GM21447 (cell line): ENCODE data around the gene GRB2.
A peak's percentile ranks its signal among the peaks of the same experiment; 100 is the strongest.
"Not testable (repeated sequence)": the region's sequence is repeated elsewhere in the genome, so short reads cannot be mapped to it uniquely, and the experiment has no call there.

Source experiments
- ATAC-seq: cut with Tn5 transposase; IDR thresholded peaks from one replicate; pipeline ENCODE4 v1.9.1; 2021; ENCODE audit not compliant: unreplicated experiment

GRB2 gene

GRCh38 chr17:75288770-75289114 is 116.7 kb downstream of the GRB2 start:
- peak; percentile 8 for ATAC-seq

DNA sequence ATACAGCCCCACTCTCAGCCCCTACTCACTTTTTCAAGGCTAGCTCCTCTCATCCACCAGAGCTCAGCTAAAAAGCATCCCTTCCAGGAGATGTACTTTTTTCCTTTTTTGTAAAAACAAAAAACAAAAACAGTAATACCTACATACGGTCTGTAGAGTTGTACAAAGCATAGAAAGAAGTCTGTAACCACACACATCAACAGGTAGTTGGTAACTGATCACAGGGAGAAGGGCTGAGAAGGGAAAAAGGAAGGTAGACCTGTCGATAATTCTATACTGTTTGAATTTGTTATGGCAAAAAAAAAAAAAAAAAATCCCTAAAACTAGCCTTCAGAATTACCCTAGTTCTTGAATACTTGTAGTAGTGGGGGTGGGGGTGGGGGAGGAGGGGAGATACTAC is 117.1 kb downstream of the GRB2 start:
- ATAC-seq: no peak

- no peak for ATAC-seq
Observed at GRCh38 chr17:75287221-75287620, 118.3 kb downstream of the GRB2 start.

DNA sequence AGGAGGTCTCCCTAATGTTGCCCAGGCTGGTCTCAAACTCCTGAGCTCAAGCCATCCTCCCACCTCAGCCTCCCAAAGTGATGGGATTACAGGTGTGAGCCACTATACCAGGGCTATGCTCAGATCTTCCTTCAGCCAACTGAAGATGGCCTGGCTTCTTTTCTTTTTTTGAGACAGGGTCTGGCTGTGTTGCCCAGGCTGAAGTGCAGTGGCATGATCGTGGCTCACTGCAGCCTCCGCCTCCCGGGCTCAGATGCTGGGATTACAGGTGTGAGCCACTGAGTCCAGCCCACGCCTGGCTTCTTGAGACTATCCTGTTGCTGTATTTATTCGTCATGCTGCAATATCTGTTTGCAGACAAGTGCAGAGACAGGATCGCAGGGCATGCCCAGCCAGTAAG is 120.4 kb downstream of the GRB2 start:
- ATAC-seq: no peak

DNA sequence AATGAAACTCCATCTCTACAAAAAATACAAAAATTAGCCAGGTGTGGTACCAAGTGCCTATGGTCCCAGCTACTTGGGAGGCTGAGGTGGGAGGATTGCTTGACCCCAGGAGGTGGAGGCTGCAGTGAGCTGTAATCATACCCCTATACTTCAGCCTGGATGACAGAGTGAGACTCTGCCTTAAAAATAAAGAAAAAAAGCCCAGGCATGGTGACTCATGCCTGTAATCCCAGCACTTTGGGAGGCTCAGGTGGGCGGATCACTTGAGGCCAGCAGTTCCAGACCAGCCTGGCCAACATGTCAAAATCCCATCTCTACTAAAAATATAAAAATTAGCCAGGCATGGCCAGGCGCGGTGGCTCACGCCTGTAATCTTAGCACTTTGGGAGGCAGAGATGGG is 125.3 kb downstream of the GRB2 start:
- ATAC-seq: not testable (repeated sequence)

- ATAC-seq: no peak
Observed at GRCh38 chr17:75277664-75278071, 127.8 kb downstream of the GRB2 start.

DNA sequence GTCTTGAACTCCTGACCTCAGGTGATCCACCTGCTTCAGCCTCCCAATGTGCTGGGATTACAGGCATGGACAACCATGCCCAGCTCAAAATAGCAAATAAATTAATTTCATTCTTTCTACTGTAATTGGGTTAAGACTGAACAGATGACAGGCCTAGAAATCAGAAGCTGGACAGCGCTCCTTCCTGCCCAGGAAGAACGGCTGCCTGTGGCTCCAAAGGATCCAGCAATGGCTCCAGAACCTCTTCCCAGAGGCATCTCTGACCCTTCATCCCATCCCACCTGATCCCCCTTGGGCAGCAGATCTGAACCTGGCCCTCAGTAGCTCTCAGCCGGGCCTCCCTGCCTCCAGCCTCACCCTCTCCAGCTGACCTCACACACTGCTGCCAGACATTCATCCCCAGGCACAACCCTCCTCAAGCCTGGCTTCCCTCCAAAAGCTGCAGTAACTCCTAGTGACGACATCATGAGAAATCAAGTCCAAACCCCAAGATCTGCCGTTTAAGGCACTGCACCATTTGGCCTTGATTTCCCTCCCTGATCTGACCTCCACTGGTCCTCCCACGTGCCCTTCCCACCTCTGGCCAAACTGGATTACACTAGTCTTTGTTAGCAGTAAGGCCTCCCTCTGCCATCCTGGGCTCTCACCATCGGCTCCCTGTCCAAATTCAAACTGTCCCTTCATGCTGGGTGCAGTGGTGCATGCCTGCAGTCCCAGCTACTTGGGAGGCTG is 131.3 kb downstream of the GRB2 start:
- no peak for ATAC-seq

GRCh38 chr17:75272848-75273184 is 132.7 kb downstream of the GRB2 start:
- ATAC-seq: no peak

DNA sequence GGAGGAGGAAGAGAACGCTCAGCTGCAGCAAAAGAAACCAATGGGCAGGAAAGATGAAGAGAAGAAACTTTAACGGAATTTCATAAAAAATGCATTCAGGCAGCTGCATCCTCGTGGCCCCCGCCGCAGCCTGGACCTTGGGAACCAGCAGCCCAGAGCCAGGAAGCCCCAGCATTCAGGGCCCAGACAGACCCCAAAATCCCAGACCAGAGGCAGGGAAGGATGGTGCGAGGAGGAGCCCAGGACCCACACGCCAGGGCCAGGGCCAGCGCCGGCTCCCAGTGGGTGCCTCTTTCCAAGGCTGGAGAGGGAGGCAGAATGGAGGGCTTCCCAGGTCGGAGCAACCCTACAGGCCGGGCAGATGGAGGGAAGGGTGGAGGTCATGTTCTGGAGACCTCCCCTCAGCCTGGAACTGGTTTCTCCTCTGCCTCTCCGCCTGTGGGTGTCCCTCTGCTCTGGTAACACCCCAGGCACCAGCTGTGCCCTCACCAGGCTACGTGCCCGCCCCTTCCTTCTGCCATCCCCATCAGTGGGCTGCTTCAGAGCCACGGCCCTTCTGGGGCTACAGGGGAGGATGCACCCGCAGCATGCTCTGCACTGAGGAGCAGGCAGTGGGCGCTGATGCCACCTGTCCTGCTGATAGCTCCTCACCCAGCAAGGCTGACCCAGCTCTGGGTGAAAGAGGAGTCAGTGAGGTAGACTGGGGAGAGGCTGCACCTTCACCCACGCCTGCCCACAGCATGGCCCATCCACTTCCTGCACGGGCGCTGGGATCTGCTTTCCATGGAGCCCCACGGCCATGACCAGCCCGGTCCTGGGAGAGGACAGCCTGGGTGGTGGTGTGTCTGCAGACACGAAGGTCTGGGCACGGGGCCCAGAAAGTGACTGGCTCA is 133.3 kb downstream of the GRB2 start:
- ATAC-seq: no peak

GRCh38 chr17:75271233-75271954 is 134.1 kb downstream of the GRB2 start:
- peak; percentile 55 for ATAC-seq

DNA sequence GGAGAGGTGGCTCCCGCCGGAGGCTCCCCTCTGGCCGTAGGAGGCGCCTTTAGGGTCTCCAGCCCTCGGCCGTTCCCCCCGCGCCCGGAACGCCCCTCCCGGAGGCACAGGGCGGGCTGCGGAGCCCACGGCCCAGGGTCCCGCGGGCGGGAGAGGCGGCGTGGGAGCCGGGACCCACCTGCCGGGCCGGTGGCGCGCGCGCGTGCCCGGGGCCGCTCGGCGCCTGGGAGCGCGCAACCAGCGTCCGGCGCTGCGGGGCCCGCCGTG is 134.6 kb downstream of the GRB2 start, which contains the start of gene MIF4GD:
Gene MIF4GD, minus strand, starts transcription at position 266 of the 267 bp plus-strand sequence. CDS start 1,036 bp downstream, outside the sequence.
- ATAC-seq: no peak

GRCh38 chr17:75270218-75270965 is 135.1 kb downstream of the GRB2 start:
- peak; percentile 43 for ATAC-seq

DNA sequence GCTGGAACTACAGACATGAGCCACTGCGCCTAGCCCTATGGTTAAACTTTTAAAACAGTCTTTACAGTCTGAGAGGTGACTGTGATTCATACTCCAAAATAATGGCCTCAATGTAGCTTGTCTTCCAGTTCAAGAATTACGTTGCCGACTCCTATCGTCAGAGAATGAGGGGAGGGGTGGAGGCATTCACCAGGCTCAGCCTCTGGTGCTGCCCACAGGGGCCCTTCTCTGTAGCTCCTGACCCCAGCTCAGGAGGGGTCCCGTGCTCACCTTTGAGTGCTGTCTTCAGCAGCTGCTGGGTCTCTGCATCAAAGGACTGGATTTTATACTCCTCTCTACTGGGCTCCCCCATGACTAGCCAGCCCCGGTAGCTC is 135.6 kb downstream of the GRB2 start:
- no peak for ATAC-seq
